HG03135 (cell line): ENCODE data around the gene SLC22A4.

ENCODE experiments used
- ATAC-seq: cut with Tn5 transposase; IDR thresholded peaks from one replicate; pipeline ENCODE4 v1.9.1; 2021; ENCODE audit warnings: mild to moderate bottlenecking, moderate library complexity; ENCODE audit not compliant: unreplicated experiment

SLC22A4 gene

DNA sequence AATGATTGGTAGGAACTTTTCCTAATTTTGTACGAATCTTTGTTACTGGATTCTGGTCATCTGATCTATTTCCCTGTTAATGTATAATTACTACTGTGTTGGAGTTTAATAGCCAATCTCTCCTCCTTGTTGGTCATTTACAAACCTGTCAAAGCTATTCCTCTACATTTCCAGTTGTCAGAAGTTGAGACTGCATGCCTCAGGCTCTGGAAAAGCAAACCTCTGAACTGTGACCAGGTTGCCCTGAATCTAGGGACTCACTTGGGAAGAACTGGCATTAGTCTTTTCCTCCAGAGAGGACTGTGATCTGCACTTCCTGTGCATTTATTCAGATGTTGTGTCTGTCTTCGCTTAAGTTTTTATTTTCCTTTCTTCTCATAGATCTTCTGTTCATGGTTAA, 20.6 kb upstream of the SLC22A4 start:
- no peak for ATAC-seq

DNA sequence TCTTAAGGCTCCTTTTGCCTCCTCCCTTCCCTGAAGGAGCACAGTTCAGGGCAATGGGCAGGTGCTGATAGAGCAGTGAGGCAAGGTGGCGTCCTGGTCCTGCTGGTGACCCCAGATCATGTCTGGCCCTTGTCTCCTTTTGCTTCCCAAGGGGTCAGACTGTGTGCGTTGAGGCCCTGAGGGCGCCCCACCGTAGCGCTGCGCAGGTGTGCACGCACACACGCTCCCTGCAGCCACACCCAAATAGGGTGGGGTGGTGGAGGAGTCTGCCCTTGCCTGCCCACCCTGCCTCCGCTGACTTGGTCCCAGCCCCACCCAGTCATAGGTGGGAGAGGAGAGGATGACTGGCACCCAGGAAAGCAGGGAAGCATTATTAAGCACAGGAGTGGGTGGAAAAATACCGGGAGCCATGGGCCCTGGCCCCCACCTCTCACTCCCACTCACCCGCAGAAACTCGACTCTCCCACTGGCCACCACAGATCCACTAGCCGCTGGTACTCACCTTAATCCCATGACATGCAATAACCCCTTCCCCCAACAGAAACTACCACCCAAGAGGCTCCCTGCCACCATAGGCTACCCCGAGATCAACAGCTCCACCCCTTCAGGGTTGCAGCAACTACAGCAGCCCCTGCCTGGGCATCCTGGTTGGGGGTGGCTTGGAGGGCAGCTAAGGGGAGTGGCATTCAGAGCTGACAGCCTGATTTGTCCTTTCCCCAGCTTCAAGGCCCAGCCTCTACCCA, 20.0 kb upstream of the SLC22A4 start:
- ATAC-seq, result no peak

DNA sequence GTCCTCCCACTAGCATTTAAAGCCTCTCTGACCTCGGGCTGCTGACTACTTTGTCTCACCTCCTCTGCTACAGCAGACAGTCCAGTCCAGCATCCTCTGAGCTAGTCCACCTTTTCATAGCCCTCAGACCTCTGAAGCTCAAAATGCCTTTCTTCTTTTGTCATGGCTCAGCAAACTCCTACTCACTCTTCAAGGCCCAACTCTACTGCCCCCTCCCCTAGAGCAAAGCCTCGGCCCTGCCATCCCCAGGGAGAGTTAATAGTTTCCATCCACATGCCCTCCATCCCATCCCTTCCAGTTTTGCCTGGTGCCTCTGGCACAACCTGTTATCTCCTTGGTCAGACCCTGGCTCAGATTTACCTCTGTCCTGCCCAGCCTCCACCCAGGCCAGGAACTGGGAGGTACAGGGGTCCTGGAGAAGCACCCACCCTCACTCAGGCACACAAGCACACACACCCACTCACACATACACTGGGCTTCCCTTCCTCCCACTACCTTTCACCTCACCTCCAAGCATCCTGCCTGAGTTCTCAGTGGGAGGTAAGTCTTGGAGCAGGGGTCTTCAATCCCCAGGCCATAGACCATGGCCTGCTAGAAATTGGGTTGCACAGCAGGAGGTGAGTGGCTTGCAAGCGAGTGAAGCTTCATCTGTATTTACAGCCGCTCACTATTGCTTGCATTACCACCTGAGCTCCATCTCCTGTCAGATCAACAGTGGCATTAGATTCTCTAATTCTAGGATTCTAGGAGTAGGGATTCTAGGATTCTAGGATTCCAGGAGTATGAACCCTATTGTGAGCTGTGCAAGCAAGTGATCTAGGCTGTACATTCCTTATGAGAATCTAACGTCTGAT, 18.6 kb upstream of the SLC22A4 start:
- ATAC-seq, result no peak

DNA sequence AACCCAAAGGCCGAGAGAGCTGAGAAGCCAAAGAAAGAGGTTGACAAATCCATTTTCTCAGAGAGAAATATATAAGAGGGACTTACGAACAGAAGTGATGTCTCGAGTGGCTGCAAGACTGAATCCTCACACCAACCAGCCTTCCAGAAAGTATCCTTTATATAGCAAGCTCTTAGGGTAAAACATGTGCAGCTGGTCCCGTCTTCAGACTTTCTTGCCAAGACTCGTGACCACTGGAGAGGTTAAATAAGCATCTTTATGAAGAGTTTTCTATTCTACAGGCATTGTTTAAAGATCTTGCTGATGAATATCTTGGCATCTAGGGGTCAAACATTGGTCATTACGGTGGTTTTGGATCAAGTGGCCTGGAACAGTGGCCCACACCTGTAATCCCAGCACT, 16.9 kb upstream of the SLC22A4 start:
- ATAC-seq, result no peak

DNA sequence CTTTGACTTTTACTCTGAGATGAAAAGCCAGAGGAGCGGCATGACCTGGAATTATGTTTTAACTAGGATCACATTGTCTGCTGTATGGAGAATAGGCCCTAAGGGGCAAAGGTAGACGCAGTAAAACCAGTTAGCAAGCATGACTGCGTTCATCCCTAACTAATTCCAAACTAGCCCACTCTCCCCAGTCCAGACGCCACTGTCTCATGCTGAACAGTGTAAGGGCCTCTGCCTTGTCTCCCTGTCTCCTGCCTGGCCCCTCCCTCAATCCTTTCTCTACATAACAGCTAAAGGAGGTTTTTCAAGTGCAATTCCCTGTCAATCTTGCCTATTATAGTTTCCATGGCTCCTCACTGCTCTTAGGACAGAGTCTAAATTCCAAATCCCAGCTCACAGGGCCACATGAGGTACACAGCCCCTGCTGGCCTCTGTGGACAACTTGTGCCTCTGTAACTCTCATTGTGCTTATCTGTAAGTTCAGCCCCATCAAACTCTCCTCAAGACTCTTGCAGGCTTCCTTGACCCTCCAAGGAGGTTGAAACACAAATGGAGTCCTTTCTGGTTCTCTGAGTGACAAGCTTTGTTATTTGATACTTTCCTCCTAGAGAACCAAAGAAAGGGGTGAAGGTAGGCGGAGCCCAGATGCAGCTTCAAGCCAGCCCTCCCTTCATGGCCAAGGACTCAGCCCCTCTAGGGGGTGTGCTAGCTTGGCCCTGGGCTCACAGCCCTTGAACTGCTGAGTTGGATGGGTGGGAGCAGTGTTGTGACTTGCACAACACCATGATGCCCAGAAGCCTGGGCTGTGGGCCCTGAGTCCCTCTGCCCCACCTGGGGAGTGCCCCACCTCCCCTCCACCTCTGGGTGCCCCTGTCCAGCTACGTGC, 16.0 kb upstream of the SLC22A4 start:
- no peak for ATAC-seq

DNA sequence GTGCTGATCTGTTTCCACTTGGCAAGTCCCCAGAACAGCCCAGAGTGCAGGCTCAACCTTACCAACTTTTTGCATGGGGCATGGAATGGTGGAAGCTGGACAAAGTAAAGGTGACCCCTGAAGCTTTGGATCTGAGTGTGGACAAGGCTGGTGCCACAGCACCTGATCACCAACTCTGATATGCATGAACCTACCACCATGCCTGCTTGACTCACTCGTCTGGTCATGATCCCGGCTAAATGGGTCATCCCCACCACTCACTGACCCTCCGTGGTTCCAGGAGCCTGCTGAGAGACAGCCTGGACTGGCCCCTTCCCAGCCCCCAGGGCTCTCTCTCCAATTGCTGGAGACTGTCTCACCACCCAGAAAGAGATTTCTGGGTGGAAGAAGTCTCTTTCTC, 14.4 kb upstream of the SLC22A4 start:
- ATAC-seq, result no peak

DNA sequence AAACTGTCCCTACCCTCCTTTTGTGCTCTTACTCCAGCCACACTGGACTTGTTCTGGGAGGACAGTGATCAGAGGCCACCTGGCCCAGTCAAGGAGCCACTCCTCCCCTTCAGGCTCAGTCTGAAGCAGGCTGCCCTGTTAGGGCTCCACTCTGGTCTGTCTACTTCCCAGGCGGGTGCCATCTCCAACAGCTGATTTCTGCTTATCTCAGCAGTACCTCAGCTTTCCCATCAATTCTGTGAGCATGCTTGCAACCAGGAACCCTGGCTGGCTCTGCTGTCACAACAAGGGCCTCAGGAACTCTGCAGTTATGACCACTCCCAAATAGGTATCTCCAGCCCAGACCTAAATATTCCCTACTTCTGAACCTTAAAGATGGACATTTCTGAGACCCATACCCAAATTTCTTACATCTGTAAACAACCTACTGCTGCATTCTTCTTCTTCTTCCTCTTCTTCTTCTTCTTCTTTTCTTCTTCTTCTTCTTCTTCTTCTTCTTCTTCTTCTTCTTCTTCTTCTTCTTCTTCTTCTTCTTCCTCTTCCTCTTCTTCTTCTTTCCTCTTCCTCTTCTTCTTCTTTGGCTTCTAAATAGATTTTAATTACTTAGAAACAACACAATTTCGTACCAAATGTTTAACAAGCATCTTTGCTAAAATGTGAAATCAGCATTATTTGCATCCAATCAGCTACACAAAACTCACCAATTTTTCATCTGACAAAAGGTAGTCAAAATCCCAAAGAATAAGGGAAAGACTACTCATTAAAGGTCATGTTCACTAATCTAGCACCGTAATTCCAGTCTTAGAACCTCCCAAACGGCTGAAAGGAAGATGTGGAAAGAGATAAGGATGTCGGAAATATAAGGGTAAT, 13.6 kb upstream of the SLC22A4 start:
- no peak for ATAC-seq

DNA sequence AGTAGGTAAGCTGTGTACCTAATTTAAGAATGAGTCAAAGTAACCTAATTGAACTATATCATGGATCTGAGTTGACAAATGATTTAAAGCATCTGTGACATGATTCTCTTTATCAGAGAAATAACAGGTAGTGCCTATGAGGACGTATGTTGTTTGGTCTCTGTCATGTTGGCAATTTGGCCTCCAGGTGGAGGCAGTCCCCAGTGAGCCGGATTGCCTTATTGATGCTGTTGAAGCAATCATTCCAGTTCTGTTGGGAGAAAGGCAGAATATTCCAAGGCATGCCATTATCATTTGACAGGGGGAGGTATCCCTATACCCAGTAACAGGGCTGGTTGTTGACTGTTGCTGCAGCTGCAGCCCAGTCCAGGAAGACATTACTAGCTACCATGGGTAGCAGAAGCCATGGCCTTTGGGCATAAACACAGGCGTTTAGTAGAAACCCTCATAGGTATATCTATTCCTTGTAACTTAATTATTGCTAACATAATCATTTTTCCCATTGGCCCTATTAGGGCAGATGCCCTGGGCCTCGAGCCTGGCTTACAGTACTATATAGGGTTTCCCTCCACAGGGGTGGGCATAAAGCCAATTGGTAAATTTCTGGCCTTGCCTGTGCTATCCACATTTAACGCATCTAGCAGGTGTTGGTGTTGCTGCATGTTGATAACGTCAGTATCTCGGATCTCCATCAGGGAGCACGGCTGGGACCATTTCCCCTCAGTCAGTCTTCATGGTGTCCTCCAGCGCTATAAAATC, 12.2 kb upstream of the SLC22A4 start:
- ATAC-seq, result no peak

DNA sequence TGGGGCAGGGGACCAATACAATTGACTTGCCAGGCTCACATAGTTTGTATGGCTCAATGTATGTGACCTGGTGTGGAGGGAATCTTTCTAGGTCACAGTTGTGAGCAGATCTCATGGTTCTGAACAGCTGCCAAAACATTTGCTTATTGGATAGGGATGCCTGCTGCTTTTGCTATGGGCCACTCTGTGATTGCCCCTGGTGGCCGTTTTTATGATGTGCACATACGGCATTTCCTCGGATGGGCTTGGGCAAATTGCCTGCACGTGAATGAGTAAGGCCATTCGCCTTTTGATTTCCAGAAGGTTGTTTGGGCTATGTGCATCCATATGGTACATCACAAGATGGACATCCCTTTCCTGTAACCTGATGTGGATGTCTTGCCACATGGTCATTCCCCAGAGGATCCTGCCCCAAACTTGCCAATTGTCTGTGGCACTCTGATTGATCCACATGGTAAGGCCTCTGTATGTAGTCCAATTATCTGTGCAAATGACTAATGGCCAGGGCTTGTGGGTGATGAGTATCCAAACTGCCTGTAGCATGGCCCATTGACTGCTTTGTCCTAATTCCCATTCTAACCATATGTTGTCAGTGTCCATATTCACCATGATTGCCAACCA, 10.7 kb upstream of the SLC22A4 start:
- ATAC-seq, result no peak

DNA sequence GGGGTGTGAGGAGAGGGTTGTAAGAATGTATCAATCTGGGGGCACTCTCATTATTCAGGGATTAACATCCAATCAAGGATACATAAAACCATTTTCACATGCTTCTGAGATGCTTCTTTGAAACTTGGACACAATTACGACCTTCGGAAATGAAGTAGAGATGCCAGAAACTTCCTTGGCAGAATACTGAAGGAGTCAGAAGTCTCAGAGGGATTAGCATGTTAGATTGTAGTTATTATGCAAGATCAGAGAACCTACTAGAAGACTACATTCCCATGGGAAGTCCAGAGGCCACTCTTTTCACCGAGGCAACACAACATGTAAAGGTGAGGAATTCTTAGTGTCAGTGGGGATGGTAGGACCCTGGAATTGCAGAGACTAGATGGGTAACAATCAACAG, 5.1 kb upstream of the SLC22A4 start:
- ATAC-seq, result no peak

DNA sequence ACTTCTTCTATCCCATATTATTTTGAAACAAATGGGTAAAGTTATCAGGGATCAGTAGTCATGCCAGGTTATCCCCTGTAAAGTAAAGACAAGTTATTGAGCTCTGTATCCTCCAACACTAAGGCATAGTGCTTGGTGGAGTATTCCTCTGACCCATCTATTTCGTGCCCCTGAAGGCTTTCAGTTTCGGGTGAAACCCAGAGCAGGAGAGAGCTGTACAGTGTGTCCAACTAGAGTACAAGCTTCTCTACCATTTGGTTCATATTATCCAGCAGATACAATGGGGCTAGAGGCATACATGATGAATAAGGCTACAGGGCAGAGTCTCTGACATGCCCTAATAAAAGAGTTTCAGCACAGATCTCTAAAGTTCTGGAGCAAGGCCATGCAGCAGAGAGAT, 3.2 kb upstream of the SLC22A4 start:
- no peak for ATAC-seq

DNA sequence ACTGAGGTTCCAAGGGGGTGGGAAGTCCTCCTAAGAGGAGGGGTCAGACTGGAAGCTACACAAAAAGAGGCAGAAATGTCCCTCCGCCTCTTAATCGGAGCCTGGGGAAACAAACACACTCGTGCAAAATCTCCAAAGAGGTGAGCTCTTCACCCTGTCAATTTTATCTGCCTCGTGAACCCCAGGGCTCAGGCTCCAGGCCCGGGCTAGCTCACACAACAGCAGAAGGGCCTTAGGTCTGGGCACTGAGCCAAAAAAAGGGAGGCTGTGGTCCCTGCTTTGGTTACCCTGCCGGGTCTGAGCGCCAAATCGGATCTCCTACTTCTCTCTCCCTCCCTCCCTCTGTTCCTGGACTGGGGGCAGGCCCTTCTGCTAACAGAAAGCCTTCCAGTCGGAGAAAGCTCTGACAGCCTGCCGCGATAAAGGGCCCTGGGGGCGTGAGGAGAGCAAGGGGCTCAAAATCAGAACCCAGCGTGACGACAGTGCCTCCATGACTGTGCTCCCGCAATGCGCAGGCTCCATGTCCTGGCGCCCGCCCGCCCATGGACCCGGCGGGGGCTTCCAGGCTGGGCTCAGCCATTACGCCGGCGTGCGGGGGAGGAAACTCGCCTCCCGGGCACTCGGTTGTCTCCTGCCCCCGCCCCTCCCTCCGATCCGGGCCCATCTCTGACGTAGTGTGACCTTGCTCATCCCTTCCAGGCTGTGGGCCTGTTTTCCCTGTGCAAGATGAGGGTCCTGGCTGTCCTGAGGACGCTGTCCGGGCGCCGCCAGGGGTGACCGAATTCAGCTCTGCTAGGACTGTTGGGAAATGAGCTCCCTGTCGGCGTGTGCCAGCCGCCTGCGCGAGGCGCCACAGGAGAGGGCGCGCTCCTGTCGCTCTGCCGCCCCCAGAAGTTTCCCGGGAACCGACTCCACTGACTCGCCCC, 865 bp upstream of the SLC22A4 start:
- ATAC-seq, result peak; percentile 32

DNA sequence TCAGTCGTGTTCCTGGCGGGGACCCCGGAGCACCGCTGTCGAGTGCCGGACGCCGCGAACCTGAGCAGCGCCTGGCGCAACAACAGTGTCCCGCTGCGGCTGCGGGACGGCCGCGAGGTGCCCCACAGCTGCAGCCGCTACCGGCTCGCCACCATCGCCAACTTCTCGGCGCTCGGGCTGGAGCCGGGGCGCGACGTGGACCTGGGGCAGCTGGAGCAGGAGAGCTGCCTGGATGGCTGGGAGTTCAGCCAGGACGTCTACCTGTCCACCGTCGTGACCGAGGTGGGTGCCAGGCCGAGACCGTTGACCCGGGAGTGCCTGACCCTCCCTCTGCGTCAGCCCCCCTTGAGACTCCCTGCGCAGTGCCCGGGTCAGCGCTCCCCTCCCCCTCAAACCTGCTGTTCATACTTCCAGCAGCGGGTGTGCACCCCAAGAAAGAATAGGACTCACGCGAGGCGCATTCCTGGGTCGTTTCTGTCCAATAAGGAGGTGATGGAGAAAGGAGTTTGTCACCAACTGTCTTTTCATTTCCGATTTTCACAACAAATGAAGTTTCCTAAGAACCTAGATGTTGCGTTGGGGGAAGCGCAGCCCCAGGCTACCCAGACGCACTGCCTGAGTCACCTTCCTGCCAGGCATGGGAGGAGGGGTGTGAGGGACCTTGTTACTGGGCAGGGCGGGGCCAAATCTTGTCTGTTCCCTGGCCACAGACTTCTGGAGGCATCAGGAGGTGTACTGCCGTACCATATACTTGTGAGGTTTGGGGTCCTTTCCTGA, 722 bp downstream of the SLC22A4 start:
- peak; percentile 2 for ATAC-seq

DNA sequence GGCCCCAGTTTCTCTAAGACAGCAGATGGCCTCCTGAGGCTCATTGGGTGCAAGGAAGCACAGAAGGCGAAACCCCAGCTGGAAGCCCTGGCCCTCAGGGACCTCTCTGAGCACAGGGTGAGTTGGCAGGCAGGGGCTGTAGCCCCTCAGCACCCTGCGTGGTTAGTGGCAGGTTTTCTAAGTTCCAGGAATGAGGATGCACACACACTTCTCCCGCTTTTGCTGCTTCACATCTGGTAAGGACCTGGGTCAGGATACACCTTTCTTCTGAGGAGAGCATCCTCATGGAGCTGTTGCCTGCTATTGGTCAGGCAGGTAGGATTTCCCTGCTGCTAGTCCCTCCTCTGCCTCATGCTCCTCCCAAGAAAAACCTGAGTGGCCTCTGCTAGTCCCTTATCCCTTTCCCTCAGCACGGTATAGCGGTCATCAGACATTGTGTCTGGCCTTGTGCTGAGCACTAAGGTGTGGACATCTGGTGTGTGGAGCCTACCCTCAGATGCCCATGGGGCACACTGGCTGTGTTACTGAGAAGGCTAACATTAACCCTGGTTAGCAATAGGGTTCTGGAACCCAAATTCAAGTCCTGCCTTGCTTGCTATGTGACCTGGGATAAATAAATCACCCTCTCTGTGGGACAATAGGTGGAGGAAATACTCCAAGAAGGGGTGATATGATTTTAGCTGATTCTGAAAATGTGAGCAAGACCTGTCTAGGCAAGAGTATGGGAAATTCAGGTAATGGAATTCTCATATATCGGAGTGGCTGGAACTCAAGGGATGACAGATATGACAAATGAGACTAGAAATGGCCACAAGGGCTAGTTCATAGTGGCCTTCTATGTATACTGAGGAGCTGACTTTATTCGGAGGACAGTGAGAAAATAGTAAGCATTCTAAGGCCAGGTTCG, 1.6 kb downstream of the SLC22A4 start:
- ATAC-seq, result no peak

DNA sequence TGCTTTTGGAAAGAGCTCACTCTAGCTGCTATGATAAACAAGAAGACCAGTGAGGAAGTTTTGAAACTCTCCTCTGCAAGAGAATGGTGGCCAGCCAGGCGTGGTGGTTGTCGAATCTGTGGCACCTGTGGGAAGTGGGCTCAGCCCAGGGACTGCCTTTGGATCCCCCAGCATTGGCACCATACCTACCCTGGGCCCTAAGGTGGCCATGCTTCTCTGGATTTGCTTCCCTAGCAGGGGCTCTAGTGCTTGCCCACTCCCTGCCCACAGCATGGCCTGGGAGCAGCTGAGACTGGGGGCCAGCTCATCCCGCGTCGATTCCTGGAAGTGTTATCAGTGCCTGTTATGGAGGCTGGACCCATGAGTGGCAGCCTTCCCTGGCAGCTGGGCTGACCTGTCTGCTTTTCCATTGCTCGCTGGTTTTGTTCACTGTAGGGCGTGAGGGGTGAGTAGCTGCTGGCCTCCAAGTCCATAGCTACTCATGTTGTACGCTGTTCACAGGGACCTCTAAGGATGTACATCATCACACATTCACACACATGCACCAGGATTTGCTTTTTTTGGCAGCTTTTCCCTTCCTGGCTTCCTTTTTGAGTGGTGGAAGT, 2.3 kb downstream of the SLC22A4 start:
- no peak for ATAC-seq
